Mesothelial cell of epicardium (in vitro differentiated cells): ENCODE measurements around the gene SMCP. TPM values are rescaled to one million over a fixed set of nuclear protein-coding genes. Genes with fewer than 3 reads are reported as not detected.

Experiments used
- DNase-seq, 2 experiments: peaks; one replicate each; pipeline ENCODE4 v3.0.0; 2021; ENCODE audit warnings: low spot score in 2 of 2; ENCODE audit not compliant: unreplicated experiment in 2 of 2
- H3K27ac Mint-ChIP-seq: 2 replicates; pipeline ENCODE4 v1.8.0; 2021; ENCODE audit warnings: mixed read lengths
- H3K27me3 Mint-ChIP-seq: 2 replicates; pipeline ENCODE4 v1.8.0; 2021; ENCODE audit warnings: low read depth, mixed read lengths
- H3K36me3 Mint-ChIP-seq: 2 replicates; pipeline ENCODE4 v1.8.0; 2021; ENCODE audit warnings: mixed read lengths
- H3K4me1 Mint-ChIP-seq: 2 replicates; pipeline ENCODE4 v1.8.0; 2021; ENCODE audit warnings: mixed read lengths
- H3K4me3 Mint-ChIP-seq: 2 replicates; pipeline ENCODE4 v1.8.0; 2021; ENCODE audit warnings: mild to moderate bottlenecking, moderate library complexity, mixed read lengths
- H3K9me3 Mint-ChIP-seq: 2 replicates; pipeline ENCODE4 v1.8.0; 2021; ENCODE audit warnings: mixed read lengths
- CTCF ChIP-seq: fragments of 200-600 bp; sonication (generic); IDR thresholded peaks from one replicate; pipeline ENCODE4 v1.5.0; 2021; ENCODE audit warnings: antibody characterized with exemption; ENCODE audit not compliant: unreplicated experiment
- total RNA-seq: library from RNA; stranded (reverse); gene quantifications from 3 replicates; pipeline ENCODE4 v1.2.1, GENCODE V29; 2021

The SMCP gene
- not detected in 3 replicates for total RNA-seq

- peak; percentile 16 for TF ChIP-seq CTCF
- Mint-ChIP-seq H3K27ac (no peak within 1 kb of the TSS), H3K4me3 (no peak within 1 kb of the TSS), H3K36me3 (no peaks in the 10 kb centered on the region), H3K4me1 (peaks cover 2% of the 10 kb centered on the region), H3K27me3 (no peaks in the 10 kb centered on the region), H3K9me3 (peaks cover 39% of the 10 kb centered on the region)
- DNase-seq = no peak
Observed at GRCh38 chr1:152878042-152878441, at the start of gene SMCP. Gene SMCP (plus strand): TSS chr1:152878322. CDS start chr1:152884423, 6,101 bp downstream.

GRCh38 chr1:152836870-152837269 is 41.3 kb upstream of the SMCP start:
- Mint-ChIP-seq H3K27ac (no peak overlapping the region), H3K9me3 (peaks cover 50% of the 10 kb centered on the region), H3K27me3 (no peaks in the 10 kb centered on the region), H3K36me3 (no peaks in the 10 kb centered on the region), H3K4me1 (no peaks in the 10 kb centered on the region), H3K4me3 (no peak overlapping the region)
- TF ChIP-seq CTCF = no peak
- DNase-seq = no peak

GRCh38 chr1:152842556-152842955 is 35.6 kb upstream of the SMCP start, which contains the start of gene LCE6A:
Gene LCE6A (plus strand): TSS chr1:152842856. CDS start chr1:152843521, 665 bp downstream.
- no peak within 1 kb of the TSS for H3K4me3 Mint-ChIP-seq
- DNase-seq = no peak
- H3K27me3 Mint-ChIP-seq = no peaks in the 10 kb centered on the region
- H3K4me1 Mint-ChIP-seq = no peaks in the 10 kb centered on the region
- no peak for TF ChIP-seq CTCF
- H3K36me3 Mint-ChIP-seq = no peaks in the 10 kb centered on the region
- no peak within 1 kb of the TSS for H3K27ac Mint-ChIP-seq
- peaks cover 60% of the 10 kb centered on the region for H3K9me3 Mint-ChIP-seq

- Mint-ChIP-seq H3K36me3 (no peaks in the 10 kb centered on the region), H3K4me3 (no peak overlapping the region), H3K9me3 (peaks cover 70% of the 10 kb centered on the region), H3K27ac (no peak overlapping the region), H3K27me3 (no peaks in the 10 kb centered on the region), H3K4me1 (no peaks in the 10 kb centered on the region)
- TF ChIP-seq CTCF = no peak
- DNase-seq = no peak
Observed at GRCh38 chr1:152855661-152856060, 22.5 kb upstream of the SMCP start.

GRCh38 chr1:152858062-152858461 is 20.1 kb upstream of the SMCP start:
- DNase-seq = no peak
- Mint-ChIP-seq H3K4me3 (no peak overlapping the region), H3K36me3 (no peaks in the 10 kb centered on the region), H3K27me3 (no peaks in the 10 kb centered on the region), H3K9me3 (peaks cover 71% of the 10 kb centered on the region), H3K4me1 (no peaks in the 10 kb centered on the region), H3K27ac (no peak overlapping the region)
- TF ChIP-seq CTCF = no peak

- DNase-seq = no peak
- Mint-ChIP-seq H3K27ac (no peak within 1 kb of the TSS), H3K4me3 (no peak within 1 kb of the TSS), H3K9me3 (peaks cover 60% of the 10 kb centered on the region), H3K4me1 (no peaks in the 10 kb centered on the region), H3K27me3 (no peaks in the 10 kb centered on the region), H3K36me3 (no peaks in the 10 kb centered on the region)
- no peak for TF ChIP-seq CTCF
Observed at GRCh38 chr1:152859696-152860095, 18.4 kb upstream of the SMCP start, which contains the start of gene LCE7A. Gene LCE7A (plus strand): TSS chr1:152859996. CDS start chr1:152860698, 702 bp downstream.
